Neural crest cell (in vitro differentiated cells): ENCODE results near the gene CHGA. TPM values are rescaled to one million over a fixed set of nuclear protein-coding genes. Genes with fewer than 3 reads are reported as not detected.

ENCODE experiments used
- DNase-seq: peaks from one replicate; pipeline ENCODE4 v3.0.0; 2021; ENCODE audit warnings: low read depth, mixed read lengths, low spot score
- H3K27ac Mint-ChIP-seq: one replicate; pipeline ENCODE4 v1.8.0; 2021; ENCODE audit warnings: mild to moderate bottlenecking, mixed read lengths; ENCODE audit not compliant: unreplicated experiment
- H3K27me3 Mint-ChIP-seq: 2 replicates; pipeline ENCODE4 v1.8.0; 2021; ENCODE audit warnings: low read depth, mild to moderate bottlenecking, mixed read lengths
- H3K36me3 Mint-ChIP-seq: 2 replicates; pipeline ENCODE4 v1.8.0; 2021; ENCODE audit warnings: low read depth, mild to moderate bottlenecking, mixed read lengths
- H3K4me1 Mint-ChIP-seq: 2 replicates; pipeline ENCODE4 v1.8.0; 2021; ENCODE audit warnings: mixed read lengths
- H3K4me3 Mint-ChIP-seq: one replicate; pipeline ENCODE4 v1.8.0; 2021; ENCODE audit warnings: mild to moderate bottlenecking, mixed read lengths
- H3K9me3 Mint-ChIP-seq: 2 replicates; pipeline ENCODE4 v1.8.0; 2021; ENCODE audit warnings: mixed read lengths
- CTCF ChIP-seq: fragments of 200-600 bp; sonication (generic); conservative IDR thresholded peaks from 2 replicates; pipeline ENCODE4 v1.5.0; 2021; ENCODE audit warnings: antibody characterized with exemption, mild to moderate bottlenecking
- total RNA-seq: library from RNA; stranded (reverse); gene quantifications from 2 replicates; pipeline ENCODE4 v1.2.1, GENCODE V29; 2021

Gene CHGA
- total RNA-seq, 1 donor from 2014 or later: 4.3 TPM

GRCh38 chr14:92963301-92964123 lies 40.6 kb downstream of the CHGA start:
- Mint-ChIP-seq H3K36me3 (peaks cover 6% of the 10 kb centered on the region), H3K9me3 (peaks cover 4% of the 10 kb centered on the region), H3K4me1 (peaks cover 27% of the 10 kb centered on the region), H3K4me3 (no peak overlapping the region), H3K27ac (peak overlapping the region; percentile 85), H3K27me3 (no peaks in the 10 kb centered on the region)
- TF ChIP-seq CTCF: no peak
- no peak for DNase-seq

GRCh38 chr14:92964124-92965109 lies 41.5 kb downstream of the CHGA start:
- H3K4me3 Mint-ChIP-seq: no peak overlapping the region
- TF ChIP-seq CTCF: no peak
- no peak for DNase-seq
- peak overlapping the region; percentile 43 for H3K27ac Mint-ChIP-seq
- no peaks in the 10 kb centered on the region for H3K27me3 Mint-ChIP-seq
- H3K4me1 Mint-ChIP-seq: peaks cover 18% of the 10 kb centered on the region
- H3K9me3 Mint-ChIP-seq: peaks cover 4% of the 10 kb centered on the region
- H3K36me3 Mint-ChIP-seq: peaks cover 6% of the 10 kb centered on the region

GRCh38 chr14:92965281-92965680 lies 42.3 kb downstream of the CHGA start:
- no peak for TF ChIP-seq CTCF
- Mint-ChIP-seq H3K4me1 (peaks cover 15% of the 10 kb centered on the region), H3K36me3 (peaks cover 6% of the 10 kb centered on the region), H3K4me3 (no peak overlapping the region), H3K27me3 (no peaks in the 10 kb centered on the region), H3K9me3 (peaks cover 4% of the 10 kb centered on the region), H3K27ac (no peak overlapping the region)
- no peak for DNase-seq

- H3K9me3 Mint-ChIP-seq: peaks cover 4% of the 10 kb centered on the region
These were observed 44.5 kb downstream of the CHGA start for GRCh38 chr14:92967346-92967926.

More at GRCh38 chr14:92967346-92967926, 44.5 kb downstream of the CHGA start:
- DNase-seq: no peak
- no peak overlapping the region for H3K27ac Mint-ChIP-seq
- no peak for TF ChIP-seq CTCF
- H3K4me3 Mint-ChIP-seq: no peak overlapping the region
- peaks cover 15% of the 10 kb centered on the region for H3K4me1 Mint-ChIP-seq
- peaks cover 6% of the 10 kb centered on the region for H3K36me3 Mint-ChIP-seq
- no peaks in the 10 kb centered on the region for H3K27me3 Mint-ChIP-seq
